Epithelial cell of proximal tubule (primary cell): ENCODE data around the gene KRTAP10-4. TPM values are rescaled to one million over a fixed set of nuclear protein-coding genes. Genes with fewer than 3 reads are reported as not detected.
"Not testable (repeated sequence)": the region's sequence is repeated elsewhere in the genome, so short reads cannot be mapped to it uniquely, and the experiment has no call there.

Source experiments
- DNase-seq: peaks from one replicate; pipeline ENCODE4 v3.0.0-alpha.2; 2011; ENCODE audit warnings: low read depth
- H3K4me3 ChIP-seq: 2 replicates; pipeline ENCODE4 v1.5.1; 2011; ENCODE audit warnings: low read depth, mild to moderate bottlenecking, low read length
- CTCF ChIP-seq: conservative IDR thresholded peaks from 2 replicates; pipeline ENCODE4 v1.5.1; 2012; ENCODE audit warnings: low read depth, mild to moderate bottlenecking, low read length
- total RNA-seq: library from RNA; depleted of rRNA; stranded (reverse); fragments of >200 nt; gene quantifications from 2 replicates; pipeline ENCODE4 v1.2.3, GENCODE V29; 2015

Gene KRTAP10-4
- total RNA-seq, 1 donor from 2014 or later, result not detected

GRCh38 chr21:44548381-44548780 is 25.1 kb upstream of the KRTAP10-4 start:
- no peak for DNase-seq
- no peak overlapping the region for H3K4me3 ChIP-seq
- TF ChIP-seq CTCF, result no peak

- TF ChIP-seq CTCF, result no peak
- H3K4me3 ChIP-seq, result no peak overlapping the region
- DNase-seq, result no peak
Measured at GRCh38 chr21:44548922-44549321, 24.6 kb upstream of the KRTAP10-4 start.

GRCh38 chr21:44549525-44550211 is 23.9 kb upstream of the KRTAP10-4 start:
- no peak for DNase-seq
- TF ChIP-seq CTCF, result no peak

GRCh38 chr21:44550285-44550684 is 23.2 kb upstream of the KRTAP10-4 start:
- H3K4me3 ChIP-seq, DNase-seq: not testable (repeated sequence)

More at GRCh38 chr21:44549525-44550211, 23.9 kb upstream of the KRTAP10-4 start:
- H3K4me3 ChIP-seq, result no peak overlapping the region

- no peak for TF ChIP-seq CTCF
- no peak for DNase-seq
- no peak overlapping the region for H3K4me3 ChIP-seq
Measured at GRCh38 chr21:44550807-44551206, 22.7 kb upstream of the KRTAP10-4 start.

- no peak for TF ChIP-seq CTCF
- DNase-seq, result no peak
- no peak within 1 kb of the TSS for H3K4me3 ChIP-seq
Measured at GRCh38 chr21:44551340-44551961, 22.1 kb upstream of the KRTAP10-4 start, which contains the start of gene KRTAP10-2. Gene KRTAP10-2, minus strand, starts transcription at chr21:44551505. Its CDS starts 47 bp downstream, at chr21:44551458.

- no peak for DNase-seq
- H3K4me3 ChIP-seq, result no peak overlapping the region
- TF ChIP-seq CTCF, result no peak
Measured at GRCh38 chr21:44552136-44552535, 21.4 kb upstream of the KRTAP10-4 start.
